K562 (cell line): Measurements from ENCODE around the gene HOXC10. TPM values are rescaled to one million over a fixed set of nuclear protein-coding genes. Genes with fewer than 3 reads are reported as not detected.

ENCODE experiments used
- ATF7 ChIP-seq: fragments of 450-650 bp; IDR thresholded peaks from 2 replicates; pipeline ENCODE4 v1.7.1; 2014; ENCODE audit warnings: mild to moderate bottlenecking, moderate library complexity
- E2F1 ChIP-seq: sonication (generic); formaldehyde crosslinking; IDR thresholded peaks from 2 replicates; pipeline ENCODE4 v1.8.1; 2023; ENCODE audit warnings: mild to moderate bottlenecking, missing genetic modification reagents, moderate library complexity
- MGA ChIP-seq: fragments of 450-650 bp; IDR thresholded peaks from 2 replicates; pipeline ENCODE4 v1.6.1; 2016; ENCODE audit warnings: mild to moderate bottlenecking, moderate library complexity
- PHF8 ChIP-seq: fragments of 200-600 bp; sonication (generic); IDR thresholded peaks from 2 replicates; pipeline ENCODE4 v1.6.1; 2012; ENCODE audit warnings: mixed run types, mild to moderate bottlenecking, inconsistent platforms, low read length, moderate library complexity, borderline replicate concordance
- SAFB ChIP-seq: fragments of 200-400 bp; formaldehyde crosslinking; IDR thresholded peaks from 2 replicates; pipeline ENCODE4 v1.6.1; 2017; ENCODE audit warnings: low read depth, low read length, borderline replicate concordance
- SMARCA5 ChIP-seq: fragments of 450-650 bp; IDR thresholded peaks from 2 replicates; pipeline ENCODE4 v1.6.1; 2016
- ZBTB5 ChIP-seq: fragments of 450-650 bp; IDR thresholded peaks from 2 replicates; pipeline ENCODE4 v1.6.1; 2017; ENCODE audit warnings: antibody characterized with exemption
- ZEB2 ChIP-seq: fragments of 450-650 bp; IDR thresholded peaks from 2 replicates; pipeline ENCODE4 v1.6.1; 2016
- ZNF134 ChIP-seq: fragments of 250-450 bp; sonication (Bioruptor Pico); conservative IDR thresholded peaks from 2 replicates; pipeline ENCODE4 v1.4.0; 2020
- polyA plus RNA-seq, 8 experiments: library from polyadenylated mRNA; depleted of rRNA in 4 of 8; stranded (reverse) in 5 of 8; unstranded in 3 of 8; fragments of >200 nt; fragmentation: Nextera tagmentation in 2 of 8; fragmentation: Illumina TruSeq in 1 of 8; extraction: Ambion mirVana in 2 of 8; extraction: Trizol in 1 of 8; gene quantifications; 2 replicates each; pipeline versions ENCODE4 v1.2.1 to v1.2.3, GENCODE V29; 2011 to 2014; ENCODE audit warnings: inconsistent platforms in 1 of 8, missing spikeins in 1 of 8
- total RNA-seq, 7 experiments: library from RNA; depleted of rRNA in 6 of 7; stranded (reverse); fragments of >200 nt in 6 of 7; fragmentation: Illumina TruSeq in 2 of 7; extraction: Trizol in 2 of 7; gene quantifications; 2 replicates each; pipeline versions ENCODE4 v1.2.1 to v1.2.3, GENCODE V29; 2011 to 2021; ENCODE audit warnings: low replicate concordance in 1 of 7

Gene HOXC10
- total and polyA plus RNA-seq, 9 of the 15 experiments (the other 6 are each of a cell fraction or from before 2014, with no cell fraction given) = 0.13 to 0.77 (median 0.35) TPM; not detected in 2

- TF ChIP-seq MGA (no peak), SAFB (no peak), E2F1 (CRISPR knock-in tag) (no peak), PHF8 (no peak), ZEB2 (no peak), ZBTB5 (no peak), ATF7 (no peak), ZNF134 (CRISPR knock-in tag) (no peak), SMARCA5 (no peak)
These were observed 29.1 kb upstream of the HOXC10 start (continued) for GRCh38 chr12:53955776-53956250.
